Spleen (tissue), 7 donors: ENCODE results near the gene ID4.

Experiments
- CTCF ChIP-seq, 11 experiments: fragments of 200-600 bp in 7 of 11; fragments of 450-650 bp in 4 of 11; sonication (generic) in 4 of 11; IDR thresholded peaks in 8 of 11; conservative IDR thresholded peaks in 3 of 11; 1 replicate in 7 of 11; 2 replicates in 4 of 11; pipeline versions ENCODE4 v1.4.0 to v1.8.0; 2016 to 2021; ENCODE audit warnings: antibody characterized with exemption in 11 of 11, inconsistent platforms in 4 of 11, mild to moderate bottlenecking in 1 of 11
- POLR2AphosphoS5 ChIP-seq, 3 donors: sonication (generic); formaldehyde crosslinking; IDR thresholded peaks; one replicate each; pipeline ENCODE4 v1.5.1; 2017; ENCODE audit warnings: antibody characterized with exemption in 3 of 3
- donor health status: DM: no; HTN: no; CAD: no; lungs with moderate emphysema.
- donor health status: DM: no; HTN: no; CAD: no.
- donor health status: DM: no; HTN: no; CAD: no.

GRCh38 chr6:19876672-19877071 lies 39.5 kb downstream of the ID4 start:
- TF ChIP-seq CTCF (IDR thresholded peaks at IDR 0.05 in 8 of 11, conservative IDR thresholded peaks at IDR 0.05 in 3 of 11) = no peak
- no peak for TF ChIP-seq POLR2AphosphoS5 (IDR thresholded peaks at IDR 0.05)
